GM13976 (cell line): ENCODE data around the gene DAPK1.

ENCODE experiments used
- DNase-seq: peaks from one replicate; pipeline ENCODE4 v3.0.0; 2012; ENCODE audit warnings: low spot score
- CTCF ChIP-seq: IDR thresholded peaks from 2 replicates; pipeline ENCODE4 v1.5.1; 2012; ENCODE audit warnings: borderline replicate concordance, mild to moderate bottlenecking; ENCODE audit not compliant: insufficient read depth; ENCODE audit errors: extremely low read depth, missing control alignments, control extremely low read depth
- in situ Hi-C: fragments of 300-500 bp; cut with MboI; formaldehyde crosslinking; loops from one replicate; pipeline ENCODE4 v1.12.0; 2022; ENCODE audit warnings: low sequenced_read_pairs, mixed read lengths, inconsistent platforms; ENCODE audit not compliant: unreplicated experiment

The DAPK1 gene

DNA sequence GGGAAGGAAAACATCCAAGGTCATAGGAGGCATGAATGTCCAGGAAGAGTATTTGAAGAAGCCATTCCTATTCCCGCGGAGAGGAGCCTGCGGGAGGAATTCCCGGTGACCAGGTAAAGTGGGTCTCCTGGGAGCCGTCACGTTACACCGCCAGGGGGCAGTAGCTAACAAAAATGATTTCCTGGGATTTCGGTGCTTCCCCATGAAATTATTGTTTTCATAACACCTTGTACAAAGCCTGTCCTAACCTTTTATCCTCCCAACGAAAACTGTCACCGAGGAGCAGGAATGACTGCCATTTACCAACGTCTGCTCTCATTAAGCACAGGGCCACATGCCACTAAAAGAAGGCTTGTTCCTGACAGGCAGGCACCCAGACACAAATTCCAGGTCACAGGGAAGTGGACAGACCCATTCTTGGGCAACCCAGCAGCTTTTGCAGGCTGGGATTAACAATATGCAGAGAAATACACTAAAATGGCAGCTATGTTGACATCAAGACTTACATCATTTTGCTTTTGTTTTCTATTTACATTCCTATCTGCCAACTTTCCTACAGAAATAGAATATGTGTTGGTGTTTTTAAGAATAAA, 187.1 kb downstream of the DAPK1 start:
- in situ Hi-C loops: no loop called here
- DNase-seq: no peak
- no peak for TF ChIP-seq CTCF

- TF ChIP-seq CTCF: no peak
- in situ Hi-C loops: no loop called here
- DNase-seq: no peak
These were observed 187.8 kb downstream of the DAPK1 start for GRCh38 chr9:87685441-87685840.

DNA sequence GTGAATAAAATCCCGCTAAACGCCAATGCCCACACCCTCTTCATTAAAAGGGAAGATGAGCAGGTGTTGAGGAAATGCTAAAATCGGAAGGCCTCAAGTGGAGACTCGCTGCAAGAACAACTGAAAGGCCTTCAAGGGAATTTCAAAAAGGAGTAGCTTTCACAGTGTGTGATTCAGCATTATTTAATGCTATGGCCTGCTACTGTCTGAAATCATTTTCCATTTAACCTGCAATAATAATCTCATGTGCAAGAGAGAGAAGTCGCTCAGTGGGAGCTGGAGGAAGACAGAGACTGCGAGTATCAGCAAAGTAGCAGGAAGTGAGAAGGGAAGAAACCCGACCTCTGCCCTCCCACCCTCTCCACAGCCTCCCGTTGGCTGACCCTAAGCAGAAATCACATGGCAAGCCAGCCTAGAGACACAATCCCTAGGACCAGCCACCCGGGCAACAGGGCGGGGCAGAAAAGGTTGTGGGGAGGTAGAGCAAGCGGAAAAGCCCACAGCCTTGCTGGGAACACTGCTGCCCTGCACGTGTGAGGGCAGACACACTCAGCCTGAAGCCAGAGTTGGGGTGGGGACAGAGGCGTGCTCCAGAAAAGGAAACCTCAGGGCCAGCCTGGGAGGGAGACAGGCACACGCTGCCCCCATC, 188.3 kb downstream of the DAPK1 start:
- TF ChIP-seq CTCF: no peak
- no peak for DNase-seq
- in situ Hi-C loops: no loop called here

DNA sequence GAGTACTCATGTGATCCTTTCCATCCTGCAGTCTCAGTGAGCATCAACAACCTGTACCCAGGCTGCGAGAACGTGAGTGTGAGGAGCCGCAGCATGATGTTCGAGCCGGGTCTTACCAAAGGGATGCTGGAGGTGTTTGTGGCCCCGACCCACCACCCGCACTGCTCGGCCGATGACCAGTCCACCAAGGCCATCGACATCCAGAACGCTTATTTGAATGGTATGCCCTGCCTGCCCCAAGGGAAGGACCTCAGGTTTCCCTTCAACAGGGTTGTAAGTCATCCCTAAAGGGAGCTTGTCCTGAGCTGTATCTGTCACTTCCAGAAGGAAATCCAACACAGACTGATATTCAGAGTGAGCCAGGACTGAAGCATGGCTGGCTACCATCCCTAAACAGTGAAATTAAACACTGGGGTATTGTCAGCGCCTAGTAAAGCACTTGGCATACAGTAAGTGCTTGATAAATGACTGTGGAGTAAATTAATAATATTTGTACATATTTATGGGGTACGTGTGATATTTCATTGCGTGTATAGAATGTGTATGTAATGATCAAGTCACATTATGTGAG, 188.9 kb downstream of the DAPK1 start:
- in situ Hi-C loops: no loop called here
- no peak for DNase-seq
- no peak for TF ChIP-seq CTCF

DNA sequence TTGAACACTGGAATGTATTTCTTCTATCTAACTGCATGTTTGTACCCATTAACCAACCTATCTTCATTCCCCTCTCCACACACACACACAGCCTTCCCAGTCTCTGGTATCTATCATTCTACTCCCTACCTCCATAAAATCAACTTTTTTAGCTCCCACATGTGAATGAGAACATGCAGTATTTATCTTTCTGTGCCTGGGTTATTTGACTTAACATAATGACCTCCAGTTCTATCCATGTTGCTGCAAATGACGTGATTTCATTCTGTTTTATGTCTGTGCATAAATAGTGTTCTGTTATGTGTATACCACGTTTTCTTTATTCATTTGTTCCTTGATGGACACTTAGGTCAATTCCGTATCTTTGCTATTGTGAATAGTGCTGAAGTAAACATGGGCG, 189.5 kb downstream of the DAPK1 start:
- no peak for TF ChIP-seq CTCF
- DNase-seq: no peak
- in situ Hi-C loops: no loop called here

DNA sequence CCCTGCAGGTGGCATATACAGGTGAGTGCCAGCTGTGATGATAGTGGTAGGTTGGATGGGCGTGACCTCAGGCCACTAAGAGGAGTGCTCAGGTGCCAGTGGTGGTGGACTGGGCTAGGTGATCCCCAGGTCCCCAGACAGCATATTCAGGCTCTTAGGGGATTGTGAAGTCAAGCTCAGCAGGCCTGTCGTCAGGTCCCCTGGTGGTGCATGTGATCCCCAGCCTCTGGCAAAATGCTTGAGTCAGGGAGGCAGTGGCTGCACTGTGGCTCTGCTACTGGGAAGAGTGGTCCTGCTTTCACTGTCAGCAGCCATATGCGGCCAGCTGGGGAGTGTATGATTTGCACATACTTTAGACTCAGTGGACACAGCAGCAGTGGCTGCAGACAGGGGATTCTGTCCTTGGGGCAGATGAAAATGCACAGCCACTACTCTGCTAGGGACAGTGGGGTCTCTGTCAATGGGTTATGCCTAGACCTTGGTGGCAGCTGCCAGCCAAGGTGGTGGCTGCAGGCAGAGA, 196.6 kb downstream of the DAPK1 start:
- in situ Hi-C loops: no loop called here
- no peak for DNase-seq
- TF ChIP-seq CTCF: no peak
